HL-60/S4 treated with phorbol 12-myristate 13-acetate at 8.2 ng/mL for 4 days and 3 days (cell line): ENCODE data around the gene KCNAB1.

Source experiments
- in situ Hi-C: fragments of 300-500 bp; cut with MboI; formaldehyde crosslinking; loops from 2 replicates; pipeline ENCODE4 v1.15.0; 2022; ENCODE audit warnings: low sequenced_read_pairs

KCNAB1 gene

DNA sequence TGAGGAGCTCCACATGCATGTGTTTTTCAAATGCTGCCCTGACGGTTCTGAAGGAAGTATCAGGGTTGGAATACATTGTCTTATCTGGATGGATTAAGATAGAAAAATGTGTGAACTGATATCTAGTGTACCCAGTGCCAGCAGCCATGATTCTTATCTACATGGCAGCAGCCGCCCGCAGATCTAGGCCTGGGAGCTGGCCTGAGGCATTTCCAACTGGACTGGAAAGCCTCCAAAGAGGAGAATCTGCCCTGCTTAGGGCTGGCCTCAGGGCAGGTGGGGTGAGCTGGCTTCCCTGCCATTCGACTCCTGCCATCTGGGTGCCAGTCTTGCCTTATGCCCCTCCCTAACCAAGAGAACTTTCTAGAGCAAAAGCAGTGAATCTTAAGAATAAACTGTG, 308.7 kb downstream of the KCNAB1 start:
- in situ Hi-C loops = no loop called here

DNA sequence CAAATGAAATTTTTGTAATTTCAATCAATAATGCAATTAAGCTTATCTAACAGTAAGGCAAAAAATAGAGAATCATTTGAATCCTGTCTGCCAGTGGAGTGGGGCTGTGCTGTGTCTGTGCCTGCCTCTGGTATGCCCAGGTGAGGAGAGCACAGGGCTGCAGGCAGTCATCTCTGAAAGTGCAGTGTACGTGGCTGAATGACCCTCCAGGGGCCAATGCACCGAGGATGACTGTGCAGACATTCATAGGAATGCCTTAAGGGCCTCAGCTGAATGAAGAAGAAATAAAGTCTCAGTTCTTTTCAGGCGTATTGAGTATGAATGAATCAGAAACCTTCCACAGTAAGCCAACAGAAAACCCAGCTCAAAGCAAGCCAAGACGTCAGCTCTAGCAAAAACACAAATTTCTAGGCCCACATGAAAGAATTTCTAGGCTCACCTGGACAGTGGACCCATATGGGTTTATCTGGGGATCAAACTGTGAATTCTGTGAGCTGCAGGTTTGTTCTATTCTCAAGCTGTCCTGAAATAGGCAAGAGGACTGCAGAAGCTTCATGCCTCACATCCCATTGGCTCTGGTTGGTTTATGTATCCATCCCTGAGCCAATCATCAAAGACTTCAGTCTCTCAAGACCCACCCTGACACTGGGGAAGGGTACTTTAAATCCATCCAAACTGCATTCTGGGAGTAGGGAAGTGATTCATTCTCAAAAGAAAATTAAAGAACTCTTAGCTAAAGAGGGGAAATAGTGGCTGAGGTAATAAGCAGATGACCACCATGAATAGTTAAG, 311.2 kb downstream of the KCNAB1 start:
- in situ Hi-C loops = no loop called here

DNA sequence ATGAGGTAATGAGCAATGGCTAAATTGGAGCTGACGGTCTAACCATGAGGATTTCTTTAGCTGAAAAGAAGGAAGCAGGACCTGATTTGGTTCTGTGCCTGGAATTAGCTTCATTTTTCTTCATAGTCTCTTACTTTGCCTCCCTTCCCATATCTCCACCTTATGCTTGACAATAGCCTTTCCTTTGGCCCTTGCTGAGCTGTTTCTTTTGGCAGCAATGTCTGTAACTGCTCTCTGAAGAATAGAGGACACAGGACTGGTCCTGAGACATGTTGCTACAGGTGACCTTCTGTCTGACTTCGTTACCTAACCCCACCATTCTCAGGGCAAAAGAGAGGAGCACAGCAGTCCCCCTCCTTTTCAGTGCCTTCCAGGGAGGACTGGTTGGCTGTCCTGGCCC, 312.2 kb downstream of the KCNAB1 start:
- in situ Hi-C loops = no loop called here

DNA sequence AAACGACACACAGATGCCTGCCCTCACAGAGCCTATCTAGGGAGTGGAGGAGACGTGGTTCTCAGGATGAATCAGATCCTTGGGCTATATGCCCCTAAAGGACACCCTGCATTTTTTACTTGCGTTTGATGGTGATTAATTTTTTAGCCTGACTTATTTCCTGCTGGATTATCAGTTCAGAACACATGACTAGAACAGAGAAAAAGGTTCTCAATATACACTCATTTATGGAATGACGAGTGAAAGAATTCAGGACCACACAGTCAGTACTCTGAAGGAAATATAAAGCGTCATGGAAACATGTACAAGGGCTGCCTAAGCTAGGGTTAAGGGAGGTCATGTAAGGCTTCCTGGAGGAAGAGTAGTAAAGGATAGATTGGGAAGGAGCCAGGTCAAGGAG, 312.8 kb downstream of the KCNAB1 start:
- in situ Hi-C loops = no loop called here

- in situ Hi-C loops = no loop called here
These were observed 313.5 kb downstream of the KCNAB1 start for GRCh38 chr3:156433910-156434309.

DNA sequence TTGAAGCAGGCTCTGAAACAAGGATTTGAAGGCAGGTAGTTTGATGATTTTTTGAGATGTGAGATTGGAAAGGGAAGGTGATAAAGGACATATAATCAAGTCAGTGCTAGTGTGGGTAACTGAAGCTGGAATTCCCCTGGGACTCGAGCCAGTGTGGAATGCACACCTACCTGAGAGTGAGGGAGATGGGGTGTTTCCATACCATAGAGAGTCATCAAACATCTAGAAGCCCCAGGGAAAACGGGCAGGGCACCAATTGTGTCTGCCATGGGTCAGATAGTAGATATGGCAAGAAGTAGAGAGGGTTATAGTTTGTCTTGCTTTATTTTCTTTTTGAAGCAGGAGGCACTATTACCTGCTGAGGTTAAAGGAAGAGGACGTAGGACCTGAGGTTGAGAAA, 314.5 kb downstream of the KCNAB1 start:
- in situ Hi-C loops = no loop called here

DNA sequence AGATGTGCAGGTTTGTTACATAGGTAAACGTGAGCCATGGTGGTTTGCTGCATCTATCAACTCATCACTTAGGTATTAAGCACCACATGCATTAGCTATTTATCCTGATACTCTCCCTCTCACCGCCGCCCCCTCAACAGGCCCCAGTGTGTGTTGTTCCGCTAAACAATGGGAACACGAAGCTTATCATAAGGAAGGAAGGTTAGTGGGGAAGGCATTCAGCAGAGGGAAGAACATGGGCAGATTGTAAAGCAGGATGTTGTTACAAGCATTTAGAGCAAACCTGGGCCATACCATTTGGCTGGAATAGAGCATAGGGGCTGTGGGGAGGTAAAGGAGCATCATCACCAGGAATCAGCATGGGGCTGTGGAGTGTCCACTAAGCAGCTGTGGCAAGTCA, 322.7 kb downstream of the KCNAB1 start:
- in situ Hi-C loops = no loop called here

- in situ Hi-C loops = no loop called here
These were observed 325.0 kb downstream of the KCNAB1 start for GRCh38 chr3:156445117-156446090.

DNA sequence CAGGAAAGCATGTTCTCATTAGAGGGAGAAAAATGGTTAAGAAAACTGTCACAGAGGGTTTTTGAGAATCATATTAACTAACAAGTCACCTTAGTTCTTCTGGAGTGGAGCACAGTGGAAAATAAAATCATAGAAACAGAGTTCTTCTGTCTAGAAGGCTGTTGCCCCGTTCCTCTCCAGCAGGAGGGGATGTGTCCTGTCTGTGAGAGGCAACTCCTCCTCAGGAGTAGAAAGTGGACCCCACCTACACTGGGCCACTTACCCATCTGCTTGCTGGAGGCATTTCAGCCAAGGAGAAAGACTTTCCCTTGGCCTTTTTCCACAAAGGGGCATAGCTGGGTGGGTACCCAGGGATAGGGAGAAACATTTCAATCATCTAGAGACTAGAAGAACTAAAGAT, 327.9 kb downstream of the KCNAB1 start:
- in situ Hi-C loops = no loop called here

DNA sequence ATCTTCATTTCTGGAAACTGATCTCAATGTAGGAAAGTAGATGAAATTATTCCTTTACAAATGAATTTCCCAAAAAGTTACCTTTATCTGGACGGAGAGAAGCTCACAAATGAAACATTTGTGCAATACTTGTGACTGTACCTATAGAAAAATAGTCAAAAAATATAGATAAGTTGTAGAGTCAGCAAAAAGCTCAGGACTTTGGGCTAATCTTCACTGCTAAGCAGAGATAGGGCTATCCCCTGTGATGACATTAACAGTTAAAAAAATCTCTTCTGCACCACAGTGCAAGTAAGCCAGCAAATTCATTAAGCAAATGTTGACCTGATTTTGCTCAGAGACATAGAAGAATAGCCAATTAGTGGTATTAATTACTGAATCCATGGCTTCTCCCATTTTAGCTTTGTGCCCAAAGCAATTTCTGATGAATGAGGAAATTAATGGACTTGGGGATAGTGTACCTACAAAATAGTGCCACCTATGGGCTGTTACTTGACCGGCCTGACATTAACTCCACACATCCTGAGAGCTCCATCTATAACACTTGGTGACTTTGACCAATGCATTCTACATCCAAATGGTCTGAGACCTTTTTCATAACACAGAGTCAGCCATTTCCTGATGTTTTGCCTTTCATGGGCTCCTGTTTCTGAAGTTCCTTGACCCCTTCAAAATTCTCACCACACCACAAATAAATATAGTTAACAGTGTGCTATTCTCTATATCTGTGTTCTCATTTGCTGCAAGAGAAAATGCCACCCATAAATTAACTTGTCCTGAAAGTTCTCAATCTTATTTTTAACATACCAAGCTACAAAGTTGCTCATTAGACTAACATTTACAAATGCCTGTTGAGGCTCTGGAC, 329.6 kb downstream of the KCNAB1 start:
- in situ Hi-C loops = no loop called here

- in situ Hi-C loops = no loop called here
These were observed 335.5 kb downstream of the KCNAB1 start for GRCh38 chr3:156455839-156456238.

GRCh38 chr3:156456771-156457224, 336.4 kb downstream of the KCNAB1 start:
- in situ Hi-C loops = no loop called here

DNA sequence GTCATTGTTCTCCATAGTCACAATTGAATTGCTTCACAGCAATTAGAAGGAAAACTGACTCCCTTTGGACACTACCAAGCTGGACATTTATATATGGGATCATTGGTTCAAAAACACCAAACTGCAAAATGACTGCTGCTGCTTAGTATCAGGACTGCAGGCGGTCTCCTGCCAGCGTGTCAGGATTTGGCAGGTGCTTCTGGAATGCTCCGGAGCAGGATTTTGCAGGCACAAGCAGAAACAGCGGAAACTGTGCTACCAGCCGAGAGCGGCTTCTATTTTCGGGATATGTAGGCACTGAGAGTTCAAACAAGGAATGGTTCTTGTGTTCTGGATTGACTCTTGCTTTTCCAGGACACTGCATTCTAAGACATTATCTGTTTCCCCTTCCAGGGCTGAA, 339.1 kb downstream of the KCNAB1 start:
- in situ Hi-C loops = no loop called here

- in situ Hi-C loops = no loop called here
These were observed 339.8 kb downstream of the KCNAB1 start for GRCh38 chr3:156460206-156460611.

GRCh38 chr3:156461889-156462288, 341.5 kb downstream of the KCNAB1 start:
- in situ Hi-C loops = no loop called here

GRCh38 chr3:156463123-156463522, 342.7 kb downstream of the KCNAB1 start:
- in situ Hi-C loops = no loop called here

DNA sequence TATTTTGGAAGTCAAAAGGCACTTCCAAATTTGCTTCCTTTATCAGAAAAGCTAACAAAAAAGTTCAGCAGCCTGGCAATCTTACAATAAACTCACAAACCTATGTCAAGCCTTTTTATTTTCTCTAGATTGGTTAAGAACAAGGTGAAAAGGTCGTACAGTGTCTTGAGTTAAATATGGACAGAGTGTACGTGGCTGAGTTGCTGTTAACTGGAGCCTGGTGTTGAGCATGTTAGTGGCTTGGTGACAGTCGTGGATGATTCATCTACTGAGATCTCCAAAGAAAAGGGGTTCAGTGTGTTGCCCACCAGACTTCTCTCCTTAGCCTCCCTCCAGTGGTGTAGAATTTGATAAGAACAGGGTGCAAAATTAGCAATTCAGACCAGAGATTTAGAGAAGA, 344.8 kb downstream of the KCNAB1 start:
- in situ Hi-C loops = no loop called here

DNA sequence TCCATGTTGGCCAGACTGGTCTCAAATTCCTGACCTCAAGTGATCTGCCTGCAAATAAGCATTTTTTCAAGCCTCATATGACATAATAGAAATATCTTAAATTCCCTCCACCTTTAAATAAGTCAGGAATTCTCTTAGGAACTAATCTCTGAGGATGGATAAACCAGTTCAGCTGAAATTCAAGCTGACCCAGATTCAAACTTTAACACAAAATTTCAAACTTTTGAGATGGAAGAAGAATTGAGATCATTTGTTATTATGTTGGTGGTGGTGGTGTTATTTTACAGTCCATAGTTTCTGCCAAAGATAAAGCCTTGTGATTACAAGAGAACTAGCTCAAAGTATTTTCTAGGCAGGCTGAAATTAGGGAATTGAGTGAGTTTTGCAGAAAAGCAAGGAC, 349.1 kb downstream of the KCNAB1 start:
- in situ Hi-C loops = no loop called here

DNA sequence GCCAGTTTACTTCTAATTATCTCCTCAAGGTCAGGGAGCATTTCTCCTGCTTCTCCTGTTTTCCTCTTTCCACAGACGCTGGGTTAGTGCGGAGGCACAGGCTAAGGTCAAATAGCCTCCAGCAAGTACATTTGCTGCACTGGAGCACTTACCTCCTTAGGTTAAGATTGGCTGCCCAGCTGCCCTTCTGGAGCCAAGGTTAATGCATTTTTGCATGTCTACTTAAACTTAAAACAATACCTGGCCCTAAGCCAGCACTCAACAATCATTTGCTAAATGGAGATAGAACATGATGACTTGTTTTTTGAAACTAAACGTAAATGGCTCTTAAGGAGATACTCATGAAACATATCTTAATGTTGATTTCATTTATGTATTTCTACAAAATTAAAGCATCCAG, 351.1 kb downstream of the KCNAB1 start:
- in situ Hi-C loops = no loop called here

DNA sequence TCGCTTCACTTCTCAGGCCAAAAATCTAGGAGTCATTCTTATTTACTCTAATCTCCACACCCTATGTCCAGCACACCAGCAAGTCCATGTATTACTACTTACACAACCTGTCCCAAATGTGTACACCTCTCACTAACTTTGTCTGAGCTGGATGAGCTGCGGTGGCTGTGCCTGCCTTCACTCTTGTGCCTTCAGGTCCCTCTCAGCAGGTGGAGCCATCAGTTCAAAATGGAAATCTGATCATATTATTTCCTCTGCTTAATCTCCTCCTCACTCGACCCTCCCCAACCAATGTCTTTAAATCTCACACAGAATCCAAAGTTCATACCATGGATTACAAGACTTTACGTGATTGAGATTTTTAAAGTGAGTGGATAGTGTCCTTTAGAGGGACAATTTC, 351.8 kb downstream of the KCNAB1 start:
- in situ Hi-C loops = no loop called here

DNA sequence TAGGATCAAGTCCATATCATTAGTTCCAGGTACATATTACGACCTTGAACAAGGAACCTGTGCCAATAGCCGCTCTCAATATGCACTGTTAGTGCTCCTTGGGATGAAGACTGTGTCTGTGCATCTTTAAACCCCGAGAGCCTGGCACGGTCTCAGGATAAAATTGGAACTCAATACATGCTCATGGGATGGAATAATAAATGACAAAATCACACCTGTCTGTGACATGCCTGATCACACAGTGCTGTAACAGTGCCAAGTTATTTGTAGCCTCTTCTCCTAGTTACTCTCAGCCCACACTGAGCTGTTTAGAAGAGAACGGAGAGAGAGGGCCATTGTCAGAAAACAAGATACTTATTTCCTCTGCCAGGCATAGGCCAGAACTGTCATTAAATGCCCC, 352.3 kb downstream of the KCNAB1 start:
- in situ Hi-C loops = no loop called here
